Islet precursor cell (in vitro differentiated cells): ENCODE data around the gene CALHM1.
"Not testable (repeated sequence)": the region's sequence is repeated elsewhere in the genome, so short reads cannot be mapped to it uniquely, and the experiment has no call there.

Source experiments
- DNase-seq: peaks from one replicate; pipeline ENCODE4 v3.0.0-alpha.2; 2018

Gene CALHM1

DNA sequence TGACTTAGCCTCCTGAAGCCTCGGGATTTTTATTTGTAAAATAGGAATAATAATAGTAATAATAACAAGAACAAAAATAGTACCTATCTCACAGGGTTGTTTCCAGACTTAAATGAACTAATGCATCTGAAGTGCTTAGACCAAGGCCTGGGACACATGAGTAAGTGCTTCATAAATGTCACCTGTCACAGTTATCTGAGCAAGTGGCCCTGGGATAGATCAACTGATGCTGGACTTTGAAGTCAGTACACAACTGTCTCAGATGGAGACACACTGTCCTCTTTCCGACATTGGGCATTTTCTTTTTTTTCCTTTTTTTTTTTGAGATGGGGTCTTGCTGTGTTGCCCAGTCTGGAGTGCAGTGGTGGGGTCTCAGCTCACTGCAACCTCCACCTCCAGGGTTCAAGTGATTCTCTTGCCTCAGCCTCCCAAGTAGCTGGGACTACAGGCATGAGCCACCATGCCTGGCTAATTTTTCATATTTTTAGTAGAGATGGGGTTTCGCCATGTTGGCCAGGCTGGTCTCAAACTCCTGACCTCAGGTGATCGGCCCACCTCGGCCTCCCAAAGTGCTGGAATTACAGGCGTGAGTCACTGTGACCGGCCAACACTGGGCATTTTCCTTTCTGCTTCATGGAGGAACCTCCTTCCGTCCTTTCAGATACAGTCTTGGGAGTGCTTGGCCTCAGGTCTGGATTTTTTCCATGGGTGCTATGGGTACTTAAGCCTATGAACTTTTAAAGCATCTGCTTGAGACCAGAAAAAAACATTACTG is 28.1 kb upstream of the CALHM1 start:
- not testable (repeated sequence) for DNase-seq

DNA sequence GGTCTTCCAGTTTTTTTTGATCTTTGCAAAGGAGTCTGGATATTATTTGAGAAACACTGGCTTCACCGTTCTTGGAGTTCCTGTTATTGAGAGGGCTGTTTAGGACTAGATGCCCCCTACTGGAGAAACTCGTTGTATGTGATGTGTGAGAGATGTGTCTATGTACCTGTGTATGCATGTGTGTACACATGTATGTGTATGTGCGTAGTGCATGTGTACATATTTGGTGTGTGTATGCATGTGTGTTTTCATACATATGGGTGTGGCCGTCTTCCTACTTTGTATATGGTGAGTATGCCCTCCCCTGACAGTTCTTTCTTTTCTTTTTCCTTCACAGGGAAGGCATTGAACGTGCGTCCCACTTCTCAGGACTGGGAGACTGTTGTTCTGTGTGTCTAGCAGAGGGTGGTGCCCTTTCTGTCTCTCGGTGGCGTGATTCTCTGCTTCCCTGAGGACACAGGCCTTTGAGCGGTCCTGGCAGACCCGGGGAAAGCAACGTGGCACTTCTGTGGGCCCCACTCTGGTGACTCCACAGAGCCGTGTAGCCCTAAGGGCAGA is 23.4 kb upstream of the CALHM1 start:
- DNase-seq: no peak

DNA sequence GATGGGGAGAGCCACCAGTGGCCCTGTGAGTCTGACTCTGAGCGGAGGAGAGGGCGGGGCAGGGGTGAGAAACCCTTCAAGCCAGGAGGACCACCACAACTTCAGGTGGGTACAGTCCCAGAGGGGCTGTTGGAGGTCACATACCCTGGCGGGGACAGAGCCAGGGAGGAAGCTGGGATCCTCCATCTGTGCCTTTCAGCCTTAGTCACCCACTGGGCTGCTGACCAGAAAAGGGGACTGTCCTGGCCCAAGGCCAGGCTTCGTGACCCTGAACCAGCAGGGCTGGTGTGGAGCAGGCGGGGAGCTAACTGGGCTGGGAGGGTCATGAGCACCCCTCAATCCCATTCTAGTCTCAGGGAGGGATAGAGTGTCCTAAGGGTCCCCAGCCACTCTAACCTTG is 21.8 kb upstream of the CALHM1 start:
- DNase-seq: no peak

DNA sequence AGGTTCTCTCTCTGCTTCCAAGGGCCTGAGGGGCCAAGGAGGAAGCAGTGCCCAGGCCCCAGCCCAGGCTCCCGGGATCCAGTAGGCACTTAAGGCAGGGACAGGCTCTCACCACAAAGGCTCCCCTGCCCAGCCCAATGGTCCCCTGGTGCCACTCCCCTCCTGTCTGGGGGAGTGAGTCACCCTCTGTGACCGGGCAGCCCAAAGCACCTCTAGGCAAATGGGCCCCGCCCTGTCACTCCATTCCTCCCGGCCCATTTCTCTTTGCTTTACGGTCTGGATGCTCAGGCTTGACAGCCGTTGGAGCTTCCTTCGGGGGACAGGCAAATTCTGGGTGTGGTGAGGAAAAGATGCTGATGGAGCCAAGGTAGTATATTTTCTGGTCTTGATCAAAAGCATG is 20.4 kb upstream of the CALHM1 start, which contains the start of gene CALHM3:
Gene CALHM3, minus strand, starts transcription at position 106 of the 400 bp plus-strand sequence. CDS start 208 bp downstream, outside the sequence.
- peak; percentile 89 for DNase-seq

DNA sequence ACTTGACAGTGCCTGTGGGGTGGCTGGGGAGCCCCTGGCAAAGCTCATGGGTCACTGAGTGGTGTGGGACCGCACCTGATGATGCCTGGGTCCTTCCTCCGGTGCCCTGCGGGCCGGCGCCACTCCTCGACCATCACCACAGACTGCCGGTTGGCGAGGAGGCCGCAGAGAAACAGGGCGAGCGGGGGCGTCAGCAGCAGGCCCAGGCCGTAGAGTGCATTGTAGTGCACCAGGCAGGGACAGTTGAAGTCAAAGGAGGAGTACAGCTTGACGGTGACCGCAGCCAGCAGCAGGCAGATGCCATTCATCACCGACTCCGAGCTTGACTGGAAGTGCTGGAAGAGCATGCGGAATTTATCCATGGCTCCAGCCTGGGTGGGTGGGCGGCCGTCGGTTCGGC is 20.0 kb upstream of the CALHM1 start:
- no peak for DNase-seq

DNA sequence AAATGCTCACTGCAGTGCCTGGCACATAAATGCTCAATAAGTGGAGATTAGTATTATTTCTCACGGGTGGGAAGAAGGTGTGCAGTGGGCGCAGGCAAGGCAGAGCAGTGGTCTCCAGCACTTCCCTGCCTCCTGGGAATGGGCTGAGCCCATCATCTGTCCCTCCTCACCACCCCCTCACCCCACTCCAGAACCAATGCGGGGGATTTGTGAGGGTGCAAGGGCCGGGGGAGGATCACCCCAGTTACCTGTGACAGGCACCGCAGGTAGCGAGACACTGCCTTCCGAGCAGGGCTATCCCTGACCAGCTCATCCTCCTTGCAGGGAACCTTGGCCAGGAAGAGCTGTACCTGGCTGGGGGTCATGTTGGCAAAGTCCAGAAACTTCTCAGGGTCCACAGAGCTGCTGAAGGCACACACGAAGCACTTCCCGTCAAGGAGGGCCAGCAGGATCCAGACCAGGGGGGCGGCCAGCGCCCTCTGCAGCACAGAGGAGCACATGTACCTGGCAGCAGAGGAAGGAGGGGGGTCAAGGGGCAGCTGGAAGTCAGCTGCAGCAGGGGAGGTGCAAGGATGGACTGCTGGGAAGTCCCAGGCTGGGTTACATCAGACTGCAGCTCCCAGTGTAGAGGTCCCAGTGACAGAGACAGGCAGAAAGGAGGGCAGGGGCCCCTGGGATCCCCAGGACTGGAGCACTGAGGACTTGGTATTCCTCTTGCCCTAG is 17.5 kb upstream of the CALHM1 start:
- peak; percentile 89 for DNase-seq

DNA sequence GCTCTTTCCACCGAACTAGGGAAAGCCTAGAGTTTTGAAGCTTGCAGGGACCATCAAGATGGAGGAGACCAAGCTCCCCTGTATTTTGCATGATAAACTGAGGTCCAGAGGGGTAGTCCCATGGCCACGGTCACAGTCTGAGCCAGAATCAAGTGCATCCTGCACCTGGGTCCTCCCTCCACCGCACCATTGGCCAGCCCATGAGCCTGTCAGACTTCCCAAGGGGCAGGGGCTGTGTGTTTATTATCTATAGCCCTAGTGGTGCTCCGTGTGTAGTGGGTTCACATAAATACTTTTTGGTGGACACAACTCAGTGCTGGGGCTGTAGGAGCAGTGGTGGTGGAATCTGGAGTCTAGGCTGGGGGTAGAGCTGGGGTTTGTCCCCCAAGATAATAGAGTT is 16.7 kb upstream of the CALHM1 start:
- DNase-seq: no peak

DNA sequence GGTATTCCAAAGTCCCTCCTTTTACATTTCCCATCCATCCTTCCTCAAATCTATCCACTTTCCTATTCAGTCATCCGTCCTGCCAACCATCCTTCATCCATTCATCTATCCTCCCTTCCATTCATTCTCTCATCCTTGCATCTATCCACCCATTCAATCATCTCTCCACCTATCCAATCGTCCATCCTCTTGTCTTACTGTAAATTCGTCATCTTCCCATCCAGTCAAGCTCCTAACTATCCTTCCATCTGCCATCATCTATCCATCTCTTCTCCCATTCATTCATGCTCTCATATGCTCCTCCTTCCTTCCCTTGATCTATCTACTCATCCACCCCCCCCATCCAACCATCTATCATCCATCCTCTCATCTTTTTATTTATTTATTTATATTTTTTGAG is 15.4 kb upstream of the CALHM1 start:
- no peak for DNase-seq

DNA sequence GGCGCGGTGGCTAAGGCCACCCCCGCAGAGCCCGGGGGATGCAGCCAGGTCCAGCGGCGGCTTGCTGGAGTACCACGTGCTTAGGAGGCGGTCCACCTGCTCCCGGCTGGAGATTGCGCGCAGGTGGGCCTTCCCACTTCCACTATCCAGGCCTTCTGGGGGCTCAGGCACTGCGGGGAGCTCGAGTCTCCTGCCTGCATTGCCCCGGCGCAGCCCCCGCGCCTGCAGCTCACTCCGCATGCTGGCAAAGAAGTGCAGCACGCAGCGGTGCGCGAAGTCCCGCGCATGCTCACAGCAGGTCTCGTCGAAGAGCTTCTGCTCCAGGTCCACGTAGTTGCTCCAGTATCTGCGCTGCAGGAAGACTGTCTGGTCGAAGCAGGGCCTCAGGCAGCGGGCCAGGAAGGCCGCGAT is 14.6 kb upstream of the CALHM1 start:
- DNase-seq: no peak

DNA sequence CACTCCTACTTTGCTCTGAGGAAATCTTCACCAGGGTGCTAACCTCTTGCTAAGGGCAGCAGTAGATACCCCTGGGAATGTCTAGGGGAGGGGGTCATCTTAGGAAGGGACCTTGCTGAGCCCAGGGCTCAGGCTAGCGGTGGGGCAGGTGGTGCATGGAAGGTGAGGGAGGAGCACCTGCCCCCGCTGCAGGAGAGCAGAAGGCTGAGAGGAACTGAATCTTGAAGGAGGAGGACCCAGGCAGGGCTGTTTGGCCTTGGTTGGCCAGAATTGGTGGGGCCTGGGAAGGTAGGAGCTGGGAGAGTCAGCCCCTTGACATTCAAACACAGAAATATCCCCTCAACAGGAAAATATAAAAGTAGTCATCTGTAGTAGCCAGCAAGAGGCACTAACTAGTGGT is 13.3 kb upstream of the CALHM1 start:
- no peak for DNase-seq

DNA sequence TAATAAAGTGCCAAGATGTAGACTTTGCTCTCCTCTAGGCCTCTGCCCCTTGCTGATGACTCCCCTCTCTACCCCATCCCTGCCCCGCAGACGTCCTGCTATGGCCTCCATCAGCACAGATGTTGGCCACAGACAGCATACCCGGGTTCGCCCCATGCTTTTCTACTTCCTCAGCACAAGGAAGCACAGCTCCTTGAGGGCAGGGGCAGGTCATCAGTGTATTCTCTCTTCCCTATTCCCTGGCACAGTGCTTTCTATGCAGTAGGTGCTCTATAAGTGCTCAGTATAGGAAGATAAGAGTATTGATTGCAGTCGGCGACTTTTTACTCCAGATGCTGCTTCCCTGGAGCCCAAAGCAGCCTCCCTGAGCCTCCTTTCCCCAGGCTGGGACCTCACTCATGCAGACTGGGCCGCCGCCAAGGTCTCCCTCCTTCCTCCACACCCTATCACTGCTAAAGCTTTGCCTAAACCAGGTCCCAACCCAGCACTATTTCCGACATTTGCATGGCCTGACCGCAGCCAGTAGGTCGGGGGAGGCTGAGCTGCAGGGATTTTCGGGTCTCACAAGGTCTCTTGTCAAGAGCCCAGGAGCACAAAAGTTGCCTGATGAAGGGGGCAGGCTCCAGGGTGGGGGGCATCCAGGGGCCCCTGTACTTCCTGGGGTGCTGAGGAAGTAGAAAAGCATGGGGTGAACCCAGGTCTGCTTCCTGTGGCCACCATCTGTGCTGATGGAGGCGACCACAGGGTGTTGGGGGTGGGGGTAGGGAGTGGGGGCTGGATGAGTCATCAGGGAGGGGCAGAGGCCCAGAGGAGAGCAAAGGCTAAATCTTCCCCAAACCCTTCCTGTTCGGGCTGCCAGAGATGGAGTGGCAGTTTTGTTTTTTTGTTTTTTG is 12.3 kb upstream of the CALHM1 start:
- no peak for DNase-seq

DNA sequence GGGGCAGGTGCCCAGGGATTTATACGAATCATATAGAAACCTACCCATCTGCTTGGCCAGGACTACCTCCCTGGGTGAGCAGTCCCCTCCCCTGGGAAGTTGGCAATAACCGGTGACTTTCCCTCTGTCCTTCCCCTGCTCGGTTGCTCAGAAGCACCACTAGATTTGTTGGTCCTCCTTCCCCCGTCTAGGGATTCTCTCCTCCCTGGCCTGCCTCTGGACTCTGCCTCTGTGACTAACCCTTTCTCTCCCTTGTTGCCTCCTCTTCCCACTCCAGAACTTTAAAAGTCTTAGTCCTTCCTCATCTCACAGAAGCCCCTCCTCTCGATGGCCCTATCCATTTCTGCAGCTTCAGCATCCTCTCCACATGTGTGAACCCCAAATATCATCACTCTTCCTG is 10.5 kb upstream of the CALHM1 start:
- DNase-seq: no peak

DNA sequence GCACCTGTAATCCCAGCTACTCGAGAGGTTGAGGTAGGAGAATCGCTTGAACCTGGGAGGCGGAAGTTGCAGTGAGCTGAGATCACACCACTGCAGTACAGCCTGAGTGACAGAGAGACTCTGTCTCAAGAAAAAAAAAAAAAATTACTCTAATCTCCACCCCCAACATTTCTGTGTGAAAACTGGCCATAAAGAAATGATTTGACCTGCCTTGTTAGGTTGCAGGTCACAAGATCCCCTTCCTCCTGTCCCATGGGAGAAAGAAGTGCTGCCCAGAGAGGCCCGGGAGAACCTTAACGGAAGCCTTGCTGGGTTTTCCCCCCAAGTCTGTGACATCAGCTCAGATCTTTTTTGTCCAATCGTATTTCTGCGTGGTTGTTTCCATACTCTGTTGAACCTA is 8.7 kb upstream of the CALHM1 start:
- DNase-seq: no peak

DNA sequence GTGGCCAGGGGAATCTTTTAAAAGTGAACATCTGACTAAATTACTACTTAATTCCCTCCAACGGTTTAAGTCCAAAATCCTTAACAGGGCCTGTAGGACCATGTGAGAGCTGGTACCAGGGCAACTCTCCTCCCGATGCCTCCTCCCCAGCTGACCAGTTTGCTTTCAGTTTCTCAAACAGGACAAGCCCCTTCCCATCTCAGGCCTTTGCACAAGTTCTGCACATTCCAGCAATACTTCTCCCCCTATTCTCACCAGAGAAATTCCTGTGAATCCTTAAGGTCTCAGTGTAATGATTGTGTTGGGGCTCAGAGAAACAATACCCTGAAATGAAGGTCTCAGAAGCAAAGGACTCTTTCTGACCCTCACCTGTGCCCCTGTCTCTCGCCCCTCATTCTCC is 8.0 kb upstream of the CALHM1 start:
- DNase-seq: no peak

DNA sequence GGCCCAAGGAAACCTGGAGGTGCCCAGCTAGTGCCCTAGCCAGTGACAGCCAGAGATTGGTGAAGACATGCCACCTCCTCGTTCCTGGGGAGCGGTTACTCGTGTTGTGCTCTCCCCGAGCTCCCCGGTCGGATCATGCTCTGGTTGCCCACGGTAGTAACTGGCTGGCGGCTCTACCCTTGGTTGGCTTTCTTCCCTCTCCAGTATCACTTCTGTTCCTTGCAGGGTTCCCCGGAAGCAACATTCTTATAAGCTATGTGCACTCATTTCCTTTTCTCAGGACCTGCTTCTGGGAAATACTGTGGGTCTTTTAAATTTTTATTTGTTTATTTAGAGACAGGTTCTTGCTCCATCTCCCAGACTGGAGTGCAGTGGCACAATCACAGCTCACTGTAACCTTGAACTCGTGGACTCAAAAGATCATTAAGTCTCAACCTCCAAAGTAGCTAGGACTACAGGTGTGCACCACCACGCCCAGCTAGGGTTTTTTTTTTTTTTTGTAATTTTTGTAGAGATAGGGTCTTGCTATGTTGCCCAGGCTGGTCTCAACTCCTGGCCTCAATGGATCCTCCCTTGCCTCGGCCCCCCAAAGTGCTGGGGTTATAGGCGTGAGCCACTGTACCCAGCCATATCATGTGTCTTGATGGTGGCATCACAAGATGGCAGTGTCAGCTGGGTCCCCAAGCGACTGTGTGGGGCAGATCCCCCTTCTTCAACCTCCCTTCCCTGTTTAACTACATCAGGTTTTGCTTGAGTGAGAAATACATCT is 6.9 kb upstream of the CALHM1 start:
- no peak for DNase-seq

DNA sequence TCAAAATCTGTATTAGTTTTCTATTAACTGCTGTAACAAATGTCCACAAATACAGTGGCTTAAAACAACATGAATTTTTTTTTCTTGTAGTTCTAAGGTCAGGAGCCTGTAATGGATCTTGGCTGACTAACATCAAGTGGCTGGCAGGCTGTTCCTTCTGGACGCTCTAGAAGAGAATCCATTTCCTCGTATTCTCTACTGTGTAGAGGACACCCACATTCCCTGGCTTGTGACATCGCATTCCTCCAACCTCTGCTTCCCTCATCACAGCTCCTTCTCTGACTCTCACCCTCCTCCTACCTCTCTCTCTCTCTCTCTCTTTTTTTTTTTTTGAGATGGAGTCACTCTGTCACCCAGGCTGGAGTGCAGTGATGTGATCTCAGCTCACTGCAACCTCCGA is 4.8 kb upstream of the CALHM1 start:
- DNase-seq: no peak

DNA sequence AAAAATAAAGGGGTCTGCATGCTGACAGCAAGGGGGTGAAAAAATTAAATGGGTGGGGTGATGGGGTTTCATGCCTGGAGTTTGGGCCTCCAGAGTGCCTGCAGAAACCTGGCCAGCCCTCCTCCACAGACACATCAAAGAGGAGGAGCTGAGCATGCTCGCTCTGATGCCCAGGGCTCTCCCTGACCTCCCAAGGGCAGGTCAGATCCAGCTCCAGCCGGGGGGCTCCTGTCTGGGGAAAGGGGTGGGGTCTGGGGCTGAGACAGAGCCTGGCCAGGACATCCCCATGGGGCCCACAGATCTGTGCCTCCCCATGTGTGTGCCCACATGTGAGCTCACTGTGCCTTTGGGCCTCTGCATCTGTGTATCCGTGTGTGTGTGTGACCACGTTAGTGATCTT is 915 bp upstream of the CALHM1 start:
- DNase-seq: no peak

DNA sequence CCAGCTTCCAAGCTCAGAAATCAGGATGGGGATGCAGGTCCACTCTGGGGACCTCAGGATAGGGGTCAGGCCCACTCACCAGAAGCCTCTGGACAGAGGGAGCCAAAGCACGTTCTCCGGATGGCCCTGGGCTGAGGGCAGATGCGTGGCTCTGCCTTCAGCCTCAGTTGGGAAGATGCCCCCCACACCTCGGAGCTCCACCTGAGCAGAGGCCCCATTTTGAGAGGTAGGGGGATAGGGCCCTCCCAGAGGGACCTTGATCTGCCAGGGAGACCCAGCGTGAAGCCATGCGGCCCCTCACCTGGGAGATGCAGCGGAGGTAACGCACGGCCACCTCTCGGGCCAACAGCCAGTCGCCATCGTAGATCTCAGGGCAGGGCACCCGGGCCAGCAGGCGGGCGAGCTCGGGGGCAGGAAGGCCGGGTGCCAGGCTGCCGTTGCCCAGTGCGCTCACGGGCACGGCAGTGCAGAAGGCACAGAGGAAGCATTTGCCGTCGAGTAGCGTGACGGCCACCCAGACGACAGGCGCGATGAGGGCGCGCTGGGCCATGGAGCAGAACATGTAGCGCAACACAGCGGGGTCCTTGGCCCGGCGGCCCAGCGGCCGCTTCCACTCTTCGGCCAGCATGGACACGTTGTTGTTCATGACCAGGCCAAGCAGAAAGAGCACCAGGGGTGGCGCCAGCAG is 660 bp downstream of the CALHM1 start:
- no peak for DNase-seq

DNA sequence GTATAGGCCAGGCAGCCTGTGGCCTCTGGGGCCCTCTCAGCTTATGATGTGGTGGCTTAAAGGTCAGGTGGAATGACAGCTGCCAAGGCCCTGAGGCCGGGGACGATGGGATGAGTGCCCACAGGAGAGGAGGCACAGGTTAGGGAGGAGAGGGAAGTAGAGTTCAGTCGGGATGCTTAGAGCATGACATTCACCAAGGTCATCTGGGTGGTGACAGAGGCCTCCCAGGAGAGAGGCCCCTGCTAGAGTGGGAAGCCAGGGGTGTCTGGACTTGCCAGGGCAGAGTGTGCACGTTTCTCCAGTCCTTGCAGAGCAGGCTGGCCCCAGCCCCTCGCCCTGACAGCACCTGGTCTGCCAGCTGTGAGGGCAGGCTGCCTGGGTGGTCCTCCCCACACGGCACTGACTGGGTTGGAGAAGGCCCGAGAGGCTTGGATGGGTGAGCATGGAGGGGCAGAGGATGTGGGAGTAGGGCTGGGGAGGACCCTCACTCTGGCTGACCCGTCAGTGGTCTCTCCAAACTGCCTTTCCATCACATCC is 1.5 kb downstream of the CALHM1 start:
- DNase-seq: no peak

DNA sequence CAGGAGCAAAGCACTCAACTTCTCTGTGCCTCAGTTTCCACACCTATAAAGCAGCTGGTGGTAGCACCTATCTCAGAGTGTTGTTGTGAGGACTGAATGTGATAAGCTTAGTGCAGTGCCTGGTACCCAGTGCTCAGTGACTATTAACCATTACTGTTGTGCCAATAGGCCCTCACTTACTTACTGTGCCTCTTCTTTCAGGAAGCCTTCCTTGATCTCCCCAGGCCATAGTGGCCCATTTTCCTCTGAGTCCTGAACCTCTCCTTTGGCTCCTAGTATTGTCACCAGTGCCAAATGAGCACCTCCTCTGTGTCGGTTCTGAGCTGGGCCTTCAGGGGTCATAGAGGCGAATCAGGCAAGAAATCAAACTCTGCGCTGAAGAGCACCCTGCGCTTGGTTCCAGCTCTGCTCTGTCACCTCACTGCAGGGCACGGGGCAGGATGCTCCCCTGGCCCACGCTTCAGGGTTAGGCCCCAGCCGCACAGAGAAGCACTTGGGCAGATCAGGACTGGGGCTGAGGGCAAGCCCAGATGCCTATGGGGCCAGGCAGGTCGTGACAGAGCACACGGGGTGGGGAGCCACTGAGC is 2.5 kb downstream of the CALHM1 start:
- no peak for DNase-seq

DNA sequence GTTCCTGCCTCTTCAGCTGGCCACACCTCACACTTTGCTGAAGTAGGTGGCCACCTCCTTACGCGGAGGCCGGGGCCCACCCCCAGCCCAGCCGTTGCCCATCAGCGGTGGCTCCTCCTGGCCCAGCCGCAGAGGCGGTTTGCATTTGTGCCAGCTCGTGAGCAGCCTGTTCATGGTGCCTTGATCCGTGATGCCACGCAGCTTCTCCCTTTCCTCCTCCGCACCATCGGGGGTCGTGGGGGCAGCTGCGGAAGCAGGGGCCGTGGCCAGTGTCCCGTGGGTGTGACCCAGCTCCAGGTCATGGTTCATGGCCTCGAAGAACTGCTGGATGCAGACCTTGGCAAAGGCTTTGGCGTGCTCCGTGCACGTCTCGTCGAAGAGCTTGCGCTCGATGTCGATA is 3.5 kb downstream of the CALHM1 start:
- no peak for DNase-seq
